ENCODE measurements around the gene ST3GAL3. TPM values are rescaled to one million over a fixed set of nuclear protein-coding genes. Genes with fewer than 3 reads are reported as not detected.

ST3GAL3 gene
- total RNA-seq, 1 donor from 2014 or later = 15.7 TPM

- DNase-seq = no peak
These were observed 235.1 kb downstream of the ST3GAL3 start for GRCh38 chr1:43942411-43942810.

- no peak for DNase-seq
These were observed 237.5 kb downstream of the ST3GAL3 start for GRCh38 chr1:43944860-43945259.

- no peak for DNase-seq
These were observed 238.4 kb downstream of the ST3GAL3 start for GRCh38 chr1:43945674-43946235.

- peak; percentile 94 for DNase-seq
These were observed 239.1 kb downstream of the ST3GAL3 start, which contains the start of gene IPO13 for GRCh38 chr1:43946236-43947060. IPO13 (plus strand) TSS chr1:43946950; CDS start chr1:43947601, 651 bp downstream.

- DNase-seq = no peak
These were observed 239.9 kb downstream of the ST3GAL3 start for GRCh38 chr1:43947061-43947873.

- no peak for DNase-seq
These were observed 240.6 kb downstream of the ST3GAL3 start for GRCh38 chr1:43947874-43948437.

- no peak for DNase-seq
These were observed 242.3 kb downstream of the ST3GAL3 start for GRCh38 chr1:43949678-43950077.

- no peak for DNase-seq
These were observed 244.0 kb downstream of the ST3GAL3 start for GRCh38 chr1:43951021-43951985.

- no peak for DNase-seq
These were observed 245.5 kb downstream of the ST3GAL3 start for GRCh38 chr1:43952731-43953346.

GRCh38 chr1:43953361-43953760, 246.0 kb downstream of the ST3GAL3 start:
- no peak for DNase-seq

GRCh38 chr1:43954036-43954435, 246.7 kb downstream of the ST3GAL3 start:
- DNase-seq = no peak

- DNase-seq = no peak
These were observed 248.9 kb downstream of the ST3GAL3 start for GRCh38 chr1:43956234-43956633.

GRCh38 chr1:43957407-43958040, 250.2 kb downstream of the ST3GAL3 start:
- DNase-seq = no peak

GRCh38 chr1:43958351-43959255, 251.3 kb downstream of the ST3GAL3 start:
- DNase-seq = no peak

GRCh38 chr1:43960798-43961197, 253.5 kb downstream of the ST3GAL3 start:
- DNase-seq = no peak

- DNase-seq = no peak
These were observed 254.4 kb downstream of the ST3GAL3 start for GRCh38 chr1:43961692-43962091.

GRCh38 chr1:43962324-43962723, 255.0 kb downstream of the ST3GAL3 start:
- no peak for DNase-seq

GRCh38 chr1:43963006-43963405, 255.7 kb downstream of the ST3GAL3 start:
- DNase-seq = no peak

- DNase-seq = no peak
These were observed 256.6 kb downstream of the ST3GAL3 start for GRCh38 chr1:43963890-43964289.
